GM18861 (cell line): ENCODE data around the gene CIZ1.
A peak's percentile ranks its signal among the peaks of the same experiment; 100 is the strongest.
"Not testable (repeated sequence)": the region's sequence is repeated elsewhere in the genome, so short reads cannot be mapped to it uniquely, and the experiment has no call there.

ENCODE experiments used
- ATAC-seq: cut with Tn5 transposase; IDR thresholded peaks from one replicate; pipeline ENCODE4 v1.9.1; 2021; ENCODE audit not compliant: unreplicated experiment

Gene CIZ1, protein sequence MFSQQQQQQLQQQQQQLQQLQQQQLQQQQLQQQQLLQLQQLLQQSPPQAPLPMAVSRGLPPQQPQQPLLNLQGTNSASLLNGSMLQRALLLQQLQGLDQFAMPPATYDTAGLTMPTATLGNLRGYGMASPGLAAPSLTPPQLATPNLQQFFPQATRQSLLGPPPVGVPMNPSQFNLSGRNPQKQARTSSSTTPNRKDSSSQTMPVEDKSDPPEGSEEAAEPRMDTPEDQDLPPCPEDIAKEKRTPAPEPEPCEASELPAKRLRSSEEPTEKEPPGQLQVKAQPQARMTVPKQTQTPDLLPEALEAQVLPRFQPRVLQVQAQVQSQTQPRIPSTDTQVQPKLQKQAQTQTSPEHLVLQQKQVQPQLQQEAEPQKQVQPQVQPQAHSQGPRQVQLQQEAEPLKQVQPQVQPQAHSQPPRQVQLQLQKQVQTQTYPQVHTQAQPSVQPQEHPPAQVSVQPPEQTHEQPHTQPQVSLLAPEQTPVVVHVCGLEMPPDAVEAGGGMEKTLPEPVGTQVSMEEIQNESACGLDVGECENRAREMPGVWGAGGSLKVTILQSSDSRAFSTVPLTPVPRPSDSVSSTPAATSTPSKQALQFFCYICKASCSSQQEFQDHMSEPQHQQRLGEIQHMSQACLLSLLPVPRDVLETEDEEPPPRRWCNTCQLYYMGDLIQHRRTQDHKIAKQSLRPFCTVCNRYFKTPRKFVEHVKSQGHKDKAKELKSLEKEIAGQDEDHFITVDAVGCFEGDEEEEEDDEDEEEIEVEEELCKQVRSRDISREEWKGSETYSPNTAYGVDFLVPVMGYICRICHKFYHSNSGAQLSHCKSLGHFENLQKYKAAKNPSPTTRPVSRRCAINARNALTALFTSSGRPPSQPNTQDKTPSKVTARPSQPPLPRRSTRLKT

DNA sequence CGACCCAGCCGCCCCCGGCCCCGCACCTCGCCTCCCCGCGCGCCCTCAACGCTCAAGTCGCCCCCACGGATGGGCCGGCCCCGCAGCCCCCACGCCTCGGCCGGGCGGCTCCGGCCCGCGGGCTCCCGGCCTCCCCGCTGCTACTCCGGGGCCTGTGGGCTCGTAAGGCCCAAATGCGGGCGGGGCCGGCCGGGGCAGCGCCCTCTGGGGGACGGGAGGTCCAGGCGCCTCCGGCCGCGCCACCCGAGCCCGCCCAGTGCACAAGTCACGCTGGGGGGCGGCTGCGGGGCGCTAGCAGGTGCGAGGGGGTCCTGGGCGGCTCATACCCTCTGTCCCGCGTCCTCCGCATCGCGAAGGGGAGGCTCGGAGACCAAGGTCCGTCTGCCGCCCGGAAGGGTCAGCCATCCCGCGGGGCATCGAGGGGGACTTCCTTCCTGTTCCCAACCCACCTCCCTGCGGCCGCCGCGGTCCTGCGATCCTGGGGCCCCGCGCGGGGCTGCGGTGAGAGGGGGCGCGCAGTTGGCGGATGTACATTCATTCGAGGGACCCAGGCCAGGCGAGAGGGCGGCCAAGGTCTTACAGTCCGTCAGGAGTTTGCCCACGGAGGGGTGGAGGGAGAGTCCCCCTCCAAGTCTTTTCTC, at the start of gene CIZ1:
Gene CIZ1 (minus strand): TSS at position 167 of the 641 bp plus-strand sequence. CDS start 715 bp downstream, outside the sequence.
- ATAC-seq, result peak; percentile 67

DNA sequence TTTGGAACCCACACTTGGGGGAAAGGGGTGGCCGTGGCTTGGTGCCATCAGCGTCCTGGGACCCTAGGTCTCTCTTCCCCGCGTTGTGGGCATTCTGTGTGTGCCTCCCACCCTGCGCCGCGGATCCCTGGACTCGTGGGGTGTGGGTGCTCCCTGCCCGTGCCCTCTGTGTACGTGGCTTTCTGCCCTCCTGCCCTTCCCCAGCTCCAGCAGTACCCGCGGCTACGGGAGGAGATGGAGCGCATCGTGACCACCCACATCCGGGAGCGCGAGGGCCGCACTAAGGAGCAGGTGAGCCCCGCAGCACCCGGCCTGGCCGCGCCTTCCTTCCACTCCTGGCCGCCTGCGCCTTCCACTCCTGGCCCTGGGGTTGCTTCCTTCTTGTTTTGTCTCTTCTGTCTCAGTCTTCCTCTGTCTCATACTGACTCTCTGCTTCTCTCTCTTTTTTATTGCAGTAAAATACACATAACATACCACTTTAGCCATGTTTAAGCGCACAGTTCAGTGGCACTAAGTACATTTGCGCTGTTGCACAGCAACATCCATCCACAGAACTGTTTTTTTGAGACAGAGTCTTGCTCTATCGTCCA, 42.5 kb upstream of the CIZ1 start:
- no peak for ATAC-seq

DNA sequence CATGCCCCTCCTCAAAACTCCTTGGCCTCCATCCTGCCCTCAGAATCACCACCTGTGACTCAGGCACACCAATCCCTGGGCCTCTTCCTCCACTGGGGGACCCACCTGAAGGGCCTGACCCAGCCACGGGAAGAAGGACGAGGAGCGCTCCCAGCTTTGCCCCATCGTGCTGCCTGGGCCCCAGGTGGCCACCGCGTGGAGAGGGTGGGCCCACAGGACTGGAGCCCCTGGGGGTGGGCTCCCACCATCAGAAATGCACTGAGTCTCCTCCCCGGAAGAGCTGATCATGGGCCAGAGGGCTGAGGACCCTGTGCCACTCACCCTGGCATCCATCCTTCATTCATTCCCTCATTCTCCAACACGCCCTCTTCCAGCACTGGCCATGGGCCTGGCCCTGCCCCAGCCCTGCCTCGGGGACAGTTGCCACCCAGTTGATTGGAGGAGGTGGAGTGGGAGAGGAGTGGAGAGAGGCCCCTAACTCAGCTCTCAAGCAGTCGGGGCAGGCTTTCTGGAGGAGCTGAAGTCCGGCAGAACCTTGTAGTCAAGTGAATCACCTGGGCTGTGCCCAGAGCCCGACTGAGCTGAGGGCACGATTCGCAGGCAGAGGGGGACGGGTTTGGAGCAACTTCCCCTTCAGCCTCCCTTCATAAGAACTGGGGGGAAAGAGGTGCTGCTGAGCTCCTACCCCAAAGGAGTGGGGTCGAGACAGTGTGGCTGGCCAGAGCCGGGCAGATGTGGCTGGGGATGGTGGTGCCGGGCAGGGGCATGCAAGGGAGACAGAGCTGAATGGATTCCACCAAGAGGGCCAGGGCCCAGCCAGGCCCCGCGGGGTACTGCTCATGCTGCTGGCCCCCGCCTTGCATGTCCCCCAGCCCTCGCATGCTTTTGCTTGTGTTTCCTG, 41.4 kb upstream of the CIZ1 start:
- no peak for ATAC-seq

DNA sequence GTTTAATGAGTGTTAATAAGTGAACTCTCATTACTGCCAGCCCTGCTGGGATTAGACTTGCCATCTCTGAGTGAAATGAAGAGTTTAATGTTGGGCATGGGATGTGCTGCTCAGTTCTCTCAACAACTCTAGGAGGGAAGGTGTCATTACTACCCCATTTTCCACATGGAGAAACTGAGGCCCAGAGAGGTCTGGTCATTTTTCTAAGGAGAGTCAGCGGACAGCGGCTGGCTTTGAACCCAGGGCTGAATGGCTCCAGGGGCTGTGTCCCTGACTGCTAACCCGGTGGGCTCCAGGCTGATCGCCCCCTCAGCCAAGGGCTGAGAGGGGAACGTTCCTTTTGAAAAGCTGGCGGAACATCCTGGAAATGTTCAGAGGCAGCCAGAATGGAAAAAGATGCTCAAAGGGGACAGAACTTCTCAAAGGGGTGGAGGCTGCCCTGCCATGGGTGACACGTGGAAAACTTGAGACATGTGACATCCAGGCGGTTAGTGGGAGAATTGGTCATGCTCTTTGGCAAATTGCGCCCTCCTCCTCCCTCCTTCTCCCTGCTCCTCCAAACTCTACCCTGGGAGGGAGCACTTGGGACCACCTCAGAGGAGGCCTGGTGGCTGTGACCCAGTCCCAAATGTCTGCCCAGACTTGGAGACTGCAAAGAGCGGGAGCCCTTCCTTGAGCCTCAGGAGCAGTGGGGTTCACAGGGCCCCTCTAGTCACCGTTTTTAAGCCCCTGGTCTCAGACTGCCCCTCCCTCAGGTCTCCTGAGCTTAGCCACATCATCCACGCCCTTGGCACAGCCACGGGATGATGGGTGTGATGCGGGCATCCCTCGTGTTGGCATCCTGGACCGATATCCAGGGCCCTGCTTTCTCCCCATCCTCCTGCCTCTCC, 40.5 kb upstream of the CIZ1 start:
- no peak for ATAC-seq

DNA sequence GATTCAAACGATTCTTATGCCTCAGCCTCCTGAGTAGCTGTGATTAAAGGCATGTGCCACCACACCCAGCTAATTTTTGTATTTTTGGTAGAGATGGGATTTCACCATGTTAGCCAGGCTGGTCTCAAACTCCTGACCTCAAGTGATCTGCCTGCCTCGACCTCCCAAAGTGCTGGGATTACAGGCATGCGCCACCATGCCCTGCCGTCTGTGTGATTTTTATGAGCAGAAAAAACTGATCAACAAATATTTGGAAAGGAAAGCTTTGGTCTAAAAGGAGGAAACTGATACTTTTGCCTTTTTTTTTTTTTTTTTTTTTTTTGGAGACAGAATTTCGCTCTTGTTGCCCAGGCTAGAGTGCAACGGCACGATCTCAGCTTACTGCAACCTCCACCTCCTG, 39.5 kb upstream of the CIZ1 start:
- ATAC-seq, result not testable (repeated sequence)

DNA sequence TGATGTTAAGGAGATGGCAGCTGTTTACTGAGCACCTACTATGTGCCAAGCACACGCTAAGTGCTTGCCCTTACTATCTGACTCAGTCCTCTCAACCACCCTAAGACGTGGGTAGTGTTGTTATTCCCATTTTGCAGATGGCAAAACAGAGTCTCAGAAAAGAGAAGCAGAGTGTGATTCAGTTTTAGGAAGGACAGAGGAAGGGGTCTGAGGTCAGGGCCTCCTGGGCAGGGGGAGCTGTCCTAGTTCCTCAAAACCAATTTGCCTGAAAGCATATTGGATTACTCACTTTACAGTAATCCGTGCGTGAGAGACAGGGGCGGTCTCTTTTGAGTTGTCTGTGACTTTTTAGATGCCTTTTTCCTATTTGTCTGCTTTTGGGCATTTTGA, 35.0 kb upstream of the CIZ1 start:
- no peak for ATAC-seq

DNA sequence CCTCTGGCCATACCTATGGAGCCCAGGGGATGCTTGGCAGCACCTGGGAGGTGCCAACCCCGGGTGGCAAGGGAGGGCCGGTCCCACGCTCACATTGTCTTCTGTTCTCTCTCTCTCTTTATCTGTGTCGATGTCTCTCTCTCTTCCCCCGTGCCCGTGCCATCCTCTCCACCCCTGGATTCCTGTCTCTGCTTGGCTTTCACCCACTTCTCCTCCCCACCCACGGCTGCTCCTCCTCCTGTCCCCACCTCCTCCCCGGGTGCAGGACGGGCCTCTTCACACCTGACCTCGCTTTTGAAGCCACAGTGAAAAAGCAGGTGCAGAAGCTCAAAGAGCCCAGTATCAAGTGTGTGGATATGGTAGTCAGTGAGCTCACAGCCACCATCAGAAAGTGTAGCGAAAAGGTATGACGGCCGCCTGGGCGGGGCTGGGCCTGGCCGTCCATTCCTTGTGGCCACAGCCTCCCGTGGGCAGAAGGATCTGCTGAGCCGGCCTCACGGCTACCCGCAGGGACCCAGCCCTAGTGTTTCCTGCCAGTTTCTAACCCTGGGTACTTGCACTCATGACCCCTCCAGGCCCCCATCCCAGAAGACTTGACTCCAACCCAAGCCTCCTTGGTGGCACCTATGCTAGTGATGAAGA, 34.5 kb upstream of the CIZ1 start:
- no peak for ATAC-seq

DNA sequence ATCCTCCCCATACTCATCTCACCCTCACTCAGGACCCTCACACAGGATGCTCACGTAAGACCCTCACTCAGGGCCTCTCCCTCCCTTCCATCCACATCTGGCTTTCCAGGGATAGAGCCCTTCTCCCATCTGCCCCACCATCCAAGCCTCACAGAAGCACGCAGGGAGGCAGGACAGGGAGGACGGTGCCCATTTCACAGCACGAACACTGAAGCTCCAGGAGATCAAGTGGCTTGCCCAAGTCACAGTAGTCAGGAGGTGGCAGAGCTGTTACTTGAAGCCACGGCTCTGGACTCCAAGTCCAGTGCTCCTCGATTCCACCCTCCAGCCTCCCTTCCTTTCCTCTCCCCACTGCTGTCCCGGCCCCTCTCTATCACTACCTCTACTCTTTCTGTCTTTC, 33.5 kb upstream of the CIZ1 start:
- ATAC-seq, result no peak

DNA sequence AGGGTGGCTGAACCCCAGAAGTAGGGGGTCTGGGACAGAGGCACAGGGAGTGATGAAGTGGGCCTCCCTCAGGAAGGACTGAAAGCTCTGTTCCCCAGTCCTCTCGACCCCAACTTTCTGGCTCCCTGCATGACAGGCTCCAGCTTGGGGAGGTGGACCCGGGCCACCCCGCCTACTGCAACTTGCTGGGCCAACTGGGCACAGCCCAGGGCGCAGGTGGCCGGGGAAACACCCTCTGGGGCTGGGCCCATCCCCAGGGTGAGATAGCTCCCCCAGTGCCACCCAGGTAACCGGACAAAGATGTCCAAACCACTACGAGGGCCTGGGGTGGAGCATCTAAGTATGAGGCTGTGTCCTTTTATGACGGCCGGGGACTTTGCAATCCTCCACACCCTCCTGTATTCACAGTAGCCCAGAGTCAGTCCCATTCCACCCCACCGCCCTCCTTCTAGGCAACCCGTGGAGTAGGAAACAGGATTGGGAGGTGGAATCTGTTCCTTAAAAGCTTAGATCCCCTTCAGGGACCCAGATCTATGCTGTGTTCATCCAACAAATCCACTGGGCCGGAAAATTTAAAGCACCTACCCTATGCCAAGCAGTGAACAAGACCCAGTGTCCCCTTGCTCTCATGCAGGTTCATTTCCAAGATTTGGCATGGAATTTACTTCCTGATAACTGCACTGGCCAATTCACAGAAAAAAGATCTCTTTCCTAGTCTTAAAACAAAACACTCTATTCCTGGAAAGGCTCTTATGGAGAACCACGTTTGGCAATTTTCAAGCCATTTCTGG, 31.7 kb upstream of the CIZ1 start:
- ATAC-seq, result no peak

DNA sequence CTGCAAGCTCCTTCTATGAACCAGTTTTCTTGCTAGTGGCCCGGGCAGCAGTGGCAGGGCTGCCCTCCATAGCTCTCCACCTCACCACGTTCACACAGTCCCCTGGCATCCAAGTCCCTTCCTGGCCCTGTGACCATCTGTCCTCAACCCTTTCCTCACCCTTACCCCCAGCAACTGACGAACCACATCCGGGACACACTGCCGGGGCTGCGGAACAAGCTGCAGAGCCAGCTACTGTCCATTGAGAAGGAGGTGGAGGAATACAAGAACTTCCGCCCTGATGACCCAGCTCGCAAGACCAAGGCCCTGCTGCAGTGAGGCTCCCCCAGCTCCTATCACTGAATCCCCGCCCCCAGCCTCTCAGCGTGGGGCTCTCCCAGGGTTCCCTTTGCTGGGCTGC, 30.7 kb upstream of the CIZ1 start:
- ATAC-seq, result no peak

DNA sequence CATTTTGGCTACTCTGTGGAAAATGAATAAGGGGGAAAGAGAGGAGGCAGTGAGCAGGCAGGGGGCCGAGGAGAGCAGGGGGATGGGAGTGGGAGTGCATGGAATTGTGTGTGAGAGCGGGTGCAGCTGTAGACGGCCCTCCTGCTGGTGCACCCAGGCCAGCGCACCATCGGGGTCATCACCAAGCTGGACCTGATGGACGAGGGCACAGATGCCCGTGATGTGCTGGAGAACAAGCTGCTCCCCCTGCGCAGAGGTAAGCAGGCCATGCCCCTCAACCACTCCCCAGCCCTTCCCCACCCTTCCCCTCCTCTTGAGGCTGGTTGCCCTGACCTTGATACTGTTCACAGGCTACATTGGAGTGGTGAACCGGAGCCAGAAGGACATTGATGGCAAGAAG, 28.5 kb upstream of the CIZ1 start:
- ATAC-seq, result no peak

DNA sequence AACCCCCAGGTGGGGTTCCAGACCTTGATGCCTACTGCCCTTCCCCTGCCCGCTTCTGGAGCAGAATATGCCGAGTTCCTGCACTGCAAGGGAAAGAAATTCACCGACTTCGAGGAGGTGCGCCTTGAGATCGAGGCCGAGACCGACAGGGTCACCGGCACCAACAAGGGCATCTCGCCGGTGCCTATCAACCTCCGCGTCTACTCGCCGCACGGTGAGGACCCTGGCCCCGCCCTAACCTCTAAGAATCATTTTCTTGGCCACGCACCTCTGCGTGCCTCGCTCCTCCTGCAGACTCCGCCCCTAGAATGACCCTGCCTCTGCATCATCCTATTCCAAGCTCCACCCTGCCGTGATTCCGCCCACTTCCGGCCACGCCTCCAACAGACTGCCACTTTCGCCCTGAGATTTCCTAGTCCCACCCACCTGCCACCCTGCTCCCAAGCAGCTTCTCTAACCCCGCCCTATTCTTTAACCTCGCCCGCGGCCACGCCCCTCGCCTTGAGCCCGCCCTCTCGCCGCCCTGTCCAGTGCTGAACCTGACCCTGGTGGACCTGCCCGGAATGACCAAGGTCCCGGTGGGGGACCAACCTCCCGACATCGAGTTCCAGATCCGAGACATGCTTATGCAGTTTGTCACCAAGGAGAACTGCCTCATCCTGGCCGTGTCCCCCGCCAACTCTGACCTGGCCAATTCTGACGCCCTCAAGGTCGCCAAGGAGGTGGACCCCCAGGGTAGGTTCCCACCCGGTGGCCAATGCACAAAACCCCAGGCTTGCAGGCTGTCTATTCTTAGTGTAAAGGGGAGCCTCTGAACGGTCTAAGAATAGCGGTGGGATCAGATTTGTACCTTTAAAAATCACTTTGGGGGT, 27.4 kb upstream of the CIZ1 start:
- peak; percentile 87 for ATAC-seq

DNA sequence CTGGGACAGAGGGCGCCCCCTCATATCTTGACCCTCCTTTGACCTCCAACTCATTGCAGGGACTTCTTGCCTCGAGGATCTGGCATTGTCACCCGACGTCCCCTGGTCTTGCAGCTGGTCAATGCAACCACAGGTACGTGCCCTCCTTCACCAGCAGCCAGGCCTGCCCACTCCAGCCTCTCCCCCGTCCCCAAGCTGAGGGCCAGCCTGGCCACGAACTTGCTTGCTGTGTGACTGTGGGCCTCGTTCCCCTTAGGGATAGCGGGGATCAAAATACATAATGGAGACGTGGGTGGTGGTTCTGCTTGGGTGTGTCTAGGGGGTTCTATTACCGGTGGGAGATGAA, 26.8 kb upstream of the CIZ1 start:
- ATAC-seq, result no peak

DNA sequence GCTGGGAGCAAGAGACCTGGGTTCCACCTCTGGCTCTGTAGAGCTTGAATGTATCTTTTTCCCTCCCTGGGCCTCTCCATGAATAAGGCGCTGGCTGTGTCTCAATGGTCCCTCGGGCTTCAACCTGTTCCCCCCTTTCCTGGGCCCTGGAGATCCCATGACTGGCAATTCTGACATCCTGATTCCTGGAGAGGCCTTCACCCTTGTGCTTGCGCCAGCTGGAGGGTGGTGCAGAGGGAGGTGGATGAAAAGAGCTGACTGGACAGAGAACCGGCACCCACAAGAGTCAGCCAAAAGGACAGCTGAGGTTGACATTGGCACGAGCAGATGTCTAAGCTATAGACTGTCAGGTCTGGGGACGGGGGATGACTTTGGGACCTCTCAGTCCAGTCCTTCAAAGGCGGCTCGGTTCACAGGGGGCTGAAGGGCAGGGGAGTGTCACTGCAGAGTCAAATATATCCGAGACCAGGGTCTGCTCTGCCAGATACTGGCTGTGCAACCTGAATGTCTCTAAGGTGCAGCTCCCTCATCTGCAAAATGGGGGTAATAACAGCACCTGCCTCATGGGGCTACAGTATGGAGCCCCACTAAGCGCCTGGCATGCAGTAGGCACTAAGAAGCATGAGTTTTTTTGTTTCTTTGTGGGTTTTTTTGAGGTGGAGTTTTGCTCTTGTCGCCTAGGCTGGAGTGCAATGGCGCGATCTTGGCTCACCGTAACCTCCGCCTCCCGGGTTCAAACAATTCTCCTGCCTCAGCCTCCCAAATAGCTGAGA, 25.6 kb upstream of the CIZ1 start:
- ATAC-seq, result no peak

DNA sequence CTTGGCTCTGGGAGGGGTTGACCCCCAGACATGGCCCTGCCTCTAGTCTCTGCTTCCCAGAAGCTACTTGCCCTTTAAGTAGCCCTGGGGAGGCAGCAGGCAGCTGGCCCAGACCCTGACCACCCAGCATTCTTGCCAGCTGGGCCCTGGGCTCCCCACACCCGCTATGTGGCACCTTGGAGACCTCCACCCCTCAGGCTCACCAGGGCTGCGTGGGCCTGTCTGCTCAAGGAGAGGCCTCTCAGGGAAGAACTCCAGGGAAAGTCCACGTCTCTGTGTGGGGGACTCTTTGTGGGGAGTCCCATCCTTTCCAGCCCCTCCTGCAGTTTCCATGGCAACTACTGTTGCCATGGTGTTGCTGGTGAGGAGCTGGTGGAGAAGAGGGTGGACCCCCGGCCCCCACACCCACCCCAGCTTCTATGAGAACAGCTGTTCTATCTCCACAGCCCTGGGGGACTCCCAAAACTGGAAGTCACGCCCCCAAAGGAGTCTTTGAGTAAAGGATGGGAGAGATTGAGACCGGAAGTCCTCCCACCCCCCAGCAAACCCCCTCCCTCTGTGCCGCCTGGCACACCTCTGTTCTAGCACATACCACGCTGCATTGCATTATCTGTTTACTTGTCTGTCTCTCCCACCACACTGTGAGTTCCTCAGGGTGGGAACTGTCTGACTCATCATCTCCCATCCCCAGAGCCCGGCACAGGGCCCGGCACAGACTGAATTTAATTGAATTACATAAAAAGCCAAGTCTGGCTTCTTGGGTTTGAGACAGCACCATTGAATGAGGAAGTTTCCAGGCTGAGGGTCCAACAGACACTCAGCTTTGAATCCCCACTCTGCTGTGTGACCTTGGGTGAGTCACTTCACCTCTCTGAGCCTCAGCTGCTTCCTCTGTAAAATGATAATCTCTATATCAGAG, 24.4 kb upstream of the CIZ1 start:
- ATAC-seq, result no peak
